ENCODE measurements around the gene ASAP3.

The ASAP3 gene

DNA sequence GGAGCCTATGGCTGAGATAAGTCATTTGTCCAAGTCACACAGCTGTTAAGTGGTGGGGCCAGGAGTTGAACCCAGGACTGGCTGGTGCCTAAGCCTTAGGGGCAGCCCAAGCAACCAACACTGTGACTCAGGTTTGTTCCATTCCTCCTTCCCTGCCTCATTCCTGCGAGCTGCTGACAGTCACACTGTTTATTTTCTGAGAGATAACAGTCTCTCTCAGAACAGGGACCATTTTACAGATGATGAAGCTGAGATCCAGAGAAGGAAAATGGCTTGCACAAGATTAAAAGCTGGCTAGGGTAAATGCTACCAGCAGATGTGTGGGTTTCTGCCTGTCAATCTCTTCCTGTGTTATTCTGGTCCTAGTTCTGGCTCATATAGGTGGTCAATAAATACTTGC lies 35.1 kb downstream of the ASAP3 start:
- no peak for DNase-seq

DNA sequence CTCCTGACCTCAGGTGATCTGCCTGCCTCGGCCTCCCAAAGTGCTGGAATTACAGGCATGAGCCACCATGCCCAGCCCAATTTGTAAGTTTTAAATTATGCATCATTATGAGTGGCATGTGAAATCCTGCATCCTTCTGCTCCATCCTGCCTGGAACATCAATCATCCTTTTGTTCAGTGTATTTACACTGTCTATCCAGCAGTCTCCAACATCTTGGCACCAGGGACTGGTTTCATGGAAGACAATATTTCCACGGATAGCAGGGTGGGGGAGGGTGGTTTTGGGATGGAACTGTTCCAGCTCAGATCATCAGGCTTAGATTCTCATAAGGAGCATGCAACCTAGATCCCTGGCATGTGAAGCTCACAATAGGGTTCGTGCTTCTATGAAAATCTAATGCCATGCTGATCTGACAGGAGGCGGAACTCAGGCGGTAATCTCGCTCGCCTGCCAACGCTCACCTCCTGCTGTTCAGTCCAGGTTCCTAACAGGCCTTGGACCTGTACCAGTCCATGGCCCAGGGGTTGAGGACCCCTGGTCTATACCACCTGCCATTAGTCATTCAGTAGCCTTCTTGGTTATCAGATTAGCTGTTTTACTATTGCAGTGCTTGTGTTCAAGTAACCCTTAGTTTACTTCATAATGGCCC lies 37.2 kb downstream of the ASAP3 start:
- DNase-seq = no peak

DNA sequence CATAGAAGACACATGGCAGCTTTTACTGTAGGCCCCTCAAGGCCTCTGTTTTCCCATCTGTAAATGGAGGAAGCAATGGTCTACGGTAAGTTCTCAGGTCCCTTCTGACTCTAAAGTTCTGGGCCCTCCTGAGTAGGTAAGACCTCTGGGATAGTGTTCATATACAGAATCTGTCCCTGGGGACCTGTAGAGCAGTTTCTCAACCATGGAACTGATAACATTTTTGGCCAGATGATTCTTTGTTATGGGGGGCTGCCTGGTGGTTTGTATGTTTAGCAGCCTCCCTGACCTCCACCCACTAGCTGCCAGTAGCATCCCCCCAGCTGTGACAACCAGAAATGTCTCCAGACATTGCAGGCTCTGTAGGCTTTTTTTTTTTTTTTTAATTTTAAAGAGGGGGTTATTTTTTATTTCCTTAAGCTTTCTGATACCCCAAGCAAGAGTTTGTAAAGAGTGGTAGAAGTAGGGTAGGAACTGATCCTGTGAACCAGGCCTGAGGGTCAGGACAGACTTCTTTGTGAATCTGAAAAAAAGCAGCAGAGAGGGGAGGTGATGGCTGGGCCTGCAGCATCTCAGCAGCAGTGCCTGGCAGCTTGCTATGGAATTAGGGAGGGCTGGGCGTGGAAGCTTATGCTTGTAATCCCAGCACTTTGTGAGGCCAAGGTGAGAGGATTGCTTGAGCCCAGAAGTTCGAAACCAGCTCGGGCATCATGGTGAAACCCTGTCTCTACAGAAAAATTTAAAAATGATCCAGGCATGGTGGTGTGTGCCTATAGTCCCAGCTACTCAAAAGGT lies 39.2 kb downstream of the ASAP3 start:
- DNase-seq = no peak

DNA sequence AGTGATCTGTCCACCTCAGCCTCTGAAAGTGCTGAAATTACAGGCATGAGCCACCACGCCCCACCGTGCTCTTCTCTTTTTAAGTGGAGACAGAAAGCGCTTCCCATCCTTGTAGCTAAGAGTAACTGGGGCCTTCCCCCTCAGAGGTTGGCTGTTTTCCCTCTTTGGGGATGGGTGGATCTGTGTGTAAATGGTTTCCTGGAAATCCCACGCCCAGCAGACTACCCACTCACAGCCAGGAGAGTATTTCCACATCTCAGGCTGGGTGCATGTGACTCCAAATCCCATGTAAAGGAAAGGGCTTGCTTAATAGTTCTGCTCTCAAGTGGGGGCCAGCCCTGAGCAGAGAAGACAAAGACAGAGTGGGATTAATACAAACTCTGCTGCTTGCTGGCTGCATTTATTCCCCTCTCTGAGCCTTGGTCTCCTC lies 39.9 kb downstream of the ASAP3 start:
- DNase-seq = peak; percentile 69

DNA sequence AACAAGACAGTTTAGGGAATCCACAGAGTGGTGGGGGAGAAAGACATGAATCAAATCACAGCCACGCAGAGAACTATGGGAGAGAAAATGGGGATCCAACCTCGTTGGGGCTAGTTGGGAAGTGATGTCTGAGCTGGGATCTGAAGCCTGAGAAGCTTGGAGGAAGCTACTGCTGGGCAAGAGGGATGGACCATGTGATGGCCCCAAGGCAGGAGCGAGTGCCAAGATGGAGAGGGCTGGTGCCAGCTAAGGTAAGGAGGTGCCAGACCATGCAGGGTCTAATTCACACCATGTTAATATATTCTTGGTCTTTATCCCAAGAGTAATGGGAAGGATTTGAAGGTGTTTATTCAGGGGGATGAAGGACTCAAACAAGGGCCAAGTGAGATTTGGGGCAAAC lies 41.2 kb downstream of the ASAP3 start:
- no peak for DNase-seq

DNA sequence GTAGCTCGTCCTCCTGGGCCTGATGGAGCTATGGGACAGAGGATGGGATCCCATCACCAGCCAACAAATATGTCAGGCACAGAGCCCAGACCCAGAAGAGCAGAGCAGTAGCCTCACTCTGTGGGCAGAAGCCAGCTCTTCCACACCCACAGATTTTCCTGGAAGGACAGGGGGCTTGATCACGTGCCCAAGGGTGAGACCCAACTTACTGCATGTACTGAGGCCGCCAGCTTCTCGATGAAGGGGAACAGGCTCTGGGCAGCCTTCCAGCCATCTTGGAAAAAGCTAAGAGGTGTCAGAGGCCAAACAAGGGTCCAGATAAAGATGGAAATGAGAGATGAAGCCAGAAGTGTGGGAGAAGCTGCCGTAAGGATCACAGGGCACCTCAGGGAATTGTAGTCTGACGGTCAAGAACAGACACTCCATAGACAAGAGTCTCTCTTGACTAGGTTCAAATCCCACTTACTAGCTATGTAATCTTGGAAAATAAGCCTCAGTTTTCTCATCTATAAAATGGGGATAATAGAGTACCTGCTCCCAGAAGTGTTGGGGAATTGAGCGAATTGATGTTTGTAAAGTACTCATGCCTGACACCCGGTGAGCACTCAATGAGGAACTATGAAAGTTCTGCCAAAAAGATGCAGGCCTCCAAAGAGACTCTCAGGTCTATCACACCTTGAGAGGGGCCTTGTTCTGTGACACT lies 42.4 kb downstream of the ASAP3 start:
- no peak for DNase-seq

DNA sequence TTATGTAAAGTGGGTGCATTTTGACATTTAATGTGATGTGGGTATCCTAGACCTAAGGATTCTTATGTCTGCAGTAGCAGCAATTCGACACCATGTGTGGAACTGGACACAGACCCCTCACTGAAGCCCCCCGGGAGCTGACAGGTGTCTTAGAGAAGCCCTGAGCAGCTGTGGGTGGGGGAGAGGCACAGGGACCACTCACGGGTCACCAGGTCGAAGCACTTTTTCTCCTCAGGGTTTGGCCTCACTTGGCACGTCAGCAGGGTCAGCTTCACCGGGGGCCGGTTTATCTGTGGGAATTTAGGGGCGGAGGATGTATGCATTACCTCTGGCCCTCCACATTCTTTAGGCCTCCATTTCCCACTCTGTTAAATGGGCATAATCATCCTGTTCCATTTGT lies 45.4 kb downstream of the ASAP3 start:
- no peak for DNase-seq

DNA sequence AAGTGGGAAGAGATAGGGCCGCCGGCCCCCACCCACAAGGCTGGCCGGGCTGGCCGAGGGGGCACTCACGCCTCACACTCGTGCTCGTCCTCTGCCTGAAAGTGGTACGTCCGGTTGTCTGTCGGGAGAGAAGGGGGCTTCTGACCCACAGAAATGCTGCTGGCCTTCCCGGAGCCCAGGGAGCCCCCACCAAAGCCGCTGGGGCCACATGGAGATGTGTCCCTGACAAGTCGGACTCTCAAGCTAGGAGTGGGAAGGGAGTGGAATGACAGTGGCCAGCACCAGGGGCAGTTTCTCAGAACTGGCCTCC lies 46.7 kb downstream of the ASAP3 start:
- no peak for DNase-seq

DNA sequence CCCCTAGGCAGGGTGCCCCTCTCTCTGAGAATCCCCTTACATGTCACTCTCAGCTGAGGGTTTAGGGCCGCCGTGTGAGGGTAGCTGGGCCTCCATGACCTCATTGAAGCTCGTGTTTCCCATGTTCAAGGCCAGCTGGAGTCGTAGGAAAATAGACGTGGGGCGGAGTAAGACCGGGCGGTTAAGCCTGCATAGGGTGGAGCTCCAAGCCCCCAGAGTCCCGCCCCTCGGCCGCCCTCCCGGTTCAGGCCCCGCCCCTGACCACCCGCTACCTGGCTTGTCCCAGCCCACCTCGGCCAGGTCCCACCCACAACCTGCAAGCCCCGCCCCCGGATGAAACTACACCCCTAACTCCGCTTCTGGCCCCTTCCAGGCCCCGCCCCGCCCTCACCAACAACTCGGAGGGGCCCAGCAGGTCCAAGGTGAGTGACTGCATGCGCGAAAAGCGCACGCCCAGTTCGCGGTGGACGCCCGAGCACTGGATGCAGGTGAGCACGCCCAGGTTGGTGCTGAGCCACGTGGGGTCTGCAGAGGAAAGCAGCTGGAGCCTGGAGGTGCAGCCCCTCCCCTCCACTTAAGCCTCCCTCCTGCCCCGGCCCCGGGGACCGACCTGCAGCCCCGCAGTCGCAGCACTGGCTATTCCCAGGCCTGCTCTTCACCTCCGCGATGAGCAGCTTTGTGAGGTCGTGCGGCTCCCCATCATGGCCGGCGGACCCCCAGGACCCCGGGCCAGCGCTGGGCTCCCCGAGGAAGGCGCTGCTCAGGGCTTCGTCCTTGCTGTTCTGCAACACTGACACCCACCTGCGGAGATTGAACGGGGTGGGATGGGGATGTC lies 47.2 kb downstream of the ASAP3 start:
- DNase-seq = no peak

DNA sequence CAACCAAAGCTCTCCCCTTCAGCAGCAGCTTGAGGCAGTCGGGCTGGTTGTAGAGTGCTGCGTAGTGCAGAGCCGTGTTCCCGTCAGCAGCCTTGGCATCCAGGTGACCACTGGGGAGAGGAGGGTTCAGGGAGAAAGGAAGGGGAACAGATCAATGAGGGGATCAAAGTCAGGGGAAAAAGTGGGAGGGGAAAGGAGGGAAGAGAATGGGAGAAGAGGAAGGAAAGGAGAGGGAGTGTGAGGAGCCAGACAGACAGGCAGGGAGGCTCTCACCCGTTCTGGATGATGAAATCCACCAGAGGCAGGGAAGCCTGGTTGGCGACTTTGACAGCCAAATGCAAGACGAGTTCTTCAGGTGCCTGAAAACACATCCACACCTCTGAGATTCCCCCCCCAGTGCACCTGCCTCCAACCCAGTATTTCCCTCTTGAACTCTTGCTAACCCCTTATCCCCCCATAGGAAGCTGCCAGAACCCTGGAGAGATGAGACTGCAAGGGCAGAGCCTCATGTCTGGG lies 49.7 kb downstream of the ASAP3 start:
- no peak for DNase-seq

DNA sequence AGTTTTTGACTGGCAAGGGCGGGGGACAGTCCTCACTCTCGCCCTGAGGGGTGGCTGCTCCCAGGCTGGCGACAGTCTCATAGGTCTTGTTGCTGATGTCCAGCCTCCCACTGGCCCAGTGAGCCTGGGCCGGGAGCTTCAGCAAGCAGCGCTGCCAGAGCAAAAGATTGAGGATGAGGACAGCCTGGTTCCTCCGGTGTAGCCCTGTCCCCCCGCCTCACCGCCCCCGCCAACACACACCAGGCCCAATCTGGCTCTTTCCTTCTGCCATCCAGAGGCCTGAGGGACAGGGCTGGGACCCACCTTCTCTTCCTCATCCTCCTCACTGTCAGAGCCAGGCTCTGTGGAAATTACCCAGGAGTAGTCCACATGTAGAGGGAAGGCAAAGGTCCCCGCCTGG lies 50.9 kb downstream of the ASAP3 start:
- no peak for DNase-seq

DNA sequence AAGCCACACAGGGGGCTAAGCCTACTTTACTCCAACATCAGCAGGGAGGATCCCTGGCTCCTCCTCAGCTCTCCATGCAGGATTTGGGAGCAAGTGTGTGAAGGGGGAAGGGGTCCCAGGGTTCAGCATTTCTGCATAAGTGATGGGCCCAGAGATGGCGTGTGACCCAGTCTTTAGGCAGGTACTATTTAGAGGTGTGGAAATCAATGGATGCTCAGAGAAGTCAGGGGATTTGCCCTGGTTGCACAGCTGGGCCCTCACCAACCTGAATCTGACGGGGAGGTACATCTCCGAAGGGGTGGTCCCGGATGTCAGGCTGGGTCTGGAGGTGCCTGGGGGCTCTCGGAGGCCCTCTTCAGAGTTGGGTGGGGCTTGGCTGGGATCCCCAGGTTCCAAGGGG lies 52.5 kb downstream of the ASAP3 start:
- DNase-seq = no peak

DNA sequence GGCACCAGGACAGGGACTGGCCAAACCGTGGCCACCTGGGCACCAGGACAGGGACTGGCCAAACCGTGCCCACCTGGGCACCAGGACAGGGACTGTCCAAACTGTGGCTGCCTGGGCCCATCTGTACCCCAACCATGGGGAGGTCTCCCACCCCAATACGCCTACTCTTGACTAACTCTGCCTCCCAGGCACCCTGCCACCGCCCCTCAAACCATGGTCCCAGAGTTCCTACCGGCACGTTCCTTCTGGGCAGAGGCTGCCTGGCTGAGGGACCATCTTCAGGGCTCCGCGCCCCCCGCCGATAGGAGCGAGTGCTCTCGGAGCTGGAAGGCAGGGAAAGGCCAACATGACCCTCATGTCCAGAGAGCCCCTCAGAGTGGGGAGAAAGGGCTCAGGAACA lies 53.2 kb downstream of the ASAP3 start:
- DNase-seq = no peak

DNA sequence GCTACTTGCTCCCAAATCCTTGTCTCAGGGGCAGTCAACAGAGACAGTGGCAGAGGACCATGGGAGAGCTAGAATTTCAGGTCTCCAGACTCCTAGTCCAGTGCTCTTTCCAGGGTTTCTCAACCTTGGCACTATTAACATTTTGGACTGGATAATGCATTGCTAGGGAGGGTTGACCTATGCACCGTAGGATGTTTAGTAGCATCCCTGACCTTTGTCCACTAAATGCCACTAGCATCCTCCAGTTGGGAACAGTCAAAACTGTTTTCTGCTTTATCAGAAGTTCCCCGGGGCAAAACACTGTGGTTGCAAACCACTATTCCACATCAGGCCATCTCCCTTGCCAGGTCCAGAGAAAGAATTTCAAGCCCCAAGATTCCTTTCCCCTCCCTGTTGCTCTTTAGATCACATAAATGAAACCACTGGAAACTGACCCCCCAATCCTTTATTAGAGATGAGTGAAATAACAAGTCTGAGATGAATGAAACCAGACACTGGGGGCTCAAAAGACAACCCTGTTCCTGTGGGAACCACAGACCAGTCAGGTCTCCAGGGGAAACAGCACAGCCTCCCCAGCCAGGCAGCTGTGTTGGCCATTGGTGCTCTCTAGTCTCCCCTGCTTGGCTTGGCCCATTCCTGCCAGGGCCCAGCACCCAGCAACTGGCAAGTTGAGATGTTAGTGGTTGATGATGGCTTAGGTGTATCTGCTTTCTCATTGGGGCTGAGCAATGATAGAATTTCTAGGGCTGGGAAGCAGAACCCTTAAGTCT lies 55.7 kb downstream of the ASAP3 start:
- DNase-seq = no peak

DNA sequence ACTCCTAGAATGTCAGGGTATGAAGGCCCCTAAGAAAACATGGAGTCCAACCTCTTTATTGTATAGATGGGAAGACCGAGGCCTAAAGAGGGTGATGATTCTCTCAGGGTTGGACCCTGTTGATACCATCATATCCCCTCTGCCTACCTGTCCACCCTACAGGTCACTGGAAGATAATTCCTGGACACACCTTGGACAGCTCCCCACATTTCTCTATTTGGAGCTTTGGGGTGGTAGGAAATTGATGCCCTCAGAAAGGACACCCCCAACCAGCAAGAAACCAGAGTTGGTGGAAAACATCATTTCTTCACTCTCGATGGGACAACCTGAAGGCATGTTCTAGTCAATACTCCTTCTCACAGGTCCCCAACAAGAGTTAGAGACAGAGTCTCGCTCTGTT lies 56.4 kb downstream of the ASAP3 start:
- no peak for DNase-seq

DNA sequence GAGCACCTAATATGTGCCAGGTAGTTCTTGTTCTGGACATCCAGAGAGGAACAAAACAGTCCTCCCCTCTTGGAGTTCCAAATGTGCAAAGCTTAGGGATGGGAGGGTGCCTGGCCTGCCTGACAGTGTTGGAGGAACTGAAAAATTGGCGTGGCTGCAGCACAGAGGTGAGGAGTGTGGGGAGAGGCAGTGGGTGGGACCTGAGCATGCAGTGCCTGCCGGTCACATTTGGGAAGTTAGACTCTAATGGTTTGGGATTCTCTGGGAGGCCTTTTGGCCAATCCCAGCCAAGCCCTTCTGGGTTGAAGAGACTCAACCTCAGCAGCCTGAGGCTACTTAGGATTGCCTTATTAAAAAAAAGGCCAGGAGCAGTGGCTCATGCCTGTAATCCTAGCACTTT lies 57.2 kb downstream of the ASAP3 start:
- DNase-seq = no peak

DNA sequence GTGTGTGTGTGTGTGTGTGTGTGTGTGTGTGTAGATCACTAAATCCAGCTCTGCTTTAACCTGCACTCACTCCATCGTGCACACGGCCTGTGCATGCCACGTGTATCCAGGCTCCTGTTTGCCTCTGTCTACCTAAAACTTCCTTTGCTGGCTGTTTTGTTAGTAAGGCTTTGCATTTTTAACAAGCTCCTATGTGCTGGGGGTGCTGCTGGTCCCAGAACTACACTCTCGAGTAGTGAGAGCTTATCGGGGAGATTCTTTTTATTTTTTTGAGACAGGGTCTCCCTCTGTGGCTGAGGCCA lies 58.8 kb downstream of the ASAP3 start:
- DNase-seq = no peak

DNA sequence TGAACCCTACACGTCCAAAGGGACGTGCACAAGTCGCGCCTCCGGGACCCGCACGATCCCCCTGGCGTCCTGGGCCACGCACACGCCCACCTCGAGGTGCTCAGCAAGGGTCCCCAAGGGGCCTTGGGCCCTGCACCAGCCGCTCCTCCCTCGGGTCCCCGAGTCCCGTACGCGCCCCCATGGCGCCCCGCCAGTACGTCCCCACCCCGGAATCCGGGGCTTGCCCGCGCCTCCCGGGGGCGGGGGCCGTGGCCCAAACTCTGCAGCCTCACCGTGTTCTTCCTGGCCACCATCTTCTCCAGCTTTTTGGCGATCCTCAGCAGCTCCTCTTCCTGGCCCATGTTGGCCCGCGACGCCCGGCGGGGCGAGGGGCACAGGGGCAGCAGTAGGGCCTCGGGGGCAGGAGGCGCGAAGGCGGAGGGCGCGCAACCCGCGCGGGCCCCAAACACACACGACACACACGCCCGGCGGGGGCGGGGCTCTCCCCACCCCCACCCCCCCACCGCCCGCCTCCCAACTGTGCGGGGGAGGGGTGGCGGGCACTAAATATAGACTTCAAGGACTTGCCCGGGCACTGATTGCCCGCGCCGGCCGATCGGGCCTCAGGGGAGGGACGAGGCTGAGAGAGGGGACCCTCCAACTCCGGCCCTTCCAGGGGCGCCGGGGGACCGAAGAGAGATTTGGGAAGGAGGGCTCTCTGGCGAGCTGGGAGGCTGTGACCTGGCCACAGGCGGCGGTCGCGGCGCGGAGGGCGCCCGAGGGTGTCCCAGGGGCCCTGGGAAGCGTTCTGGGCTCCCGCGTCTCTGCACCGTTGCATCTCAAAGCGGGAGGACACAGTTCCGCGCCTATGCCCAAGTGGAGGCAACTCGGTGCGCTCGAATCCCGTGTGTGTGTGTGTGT lies 59.4 kb downstream of the ASAP3 start, which contains the start of gene TCEA3:
TSS of gene TCEA3 (minus strand) at position 456 of the 900 bp plus-strand sequence. CDS start at position 341, 115 bp downstream.
- DNase-seq = peak; percentile 78

DNA sequence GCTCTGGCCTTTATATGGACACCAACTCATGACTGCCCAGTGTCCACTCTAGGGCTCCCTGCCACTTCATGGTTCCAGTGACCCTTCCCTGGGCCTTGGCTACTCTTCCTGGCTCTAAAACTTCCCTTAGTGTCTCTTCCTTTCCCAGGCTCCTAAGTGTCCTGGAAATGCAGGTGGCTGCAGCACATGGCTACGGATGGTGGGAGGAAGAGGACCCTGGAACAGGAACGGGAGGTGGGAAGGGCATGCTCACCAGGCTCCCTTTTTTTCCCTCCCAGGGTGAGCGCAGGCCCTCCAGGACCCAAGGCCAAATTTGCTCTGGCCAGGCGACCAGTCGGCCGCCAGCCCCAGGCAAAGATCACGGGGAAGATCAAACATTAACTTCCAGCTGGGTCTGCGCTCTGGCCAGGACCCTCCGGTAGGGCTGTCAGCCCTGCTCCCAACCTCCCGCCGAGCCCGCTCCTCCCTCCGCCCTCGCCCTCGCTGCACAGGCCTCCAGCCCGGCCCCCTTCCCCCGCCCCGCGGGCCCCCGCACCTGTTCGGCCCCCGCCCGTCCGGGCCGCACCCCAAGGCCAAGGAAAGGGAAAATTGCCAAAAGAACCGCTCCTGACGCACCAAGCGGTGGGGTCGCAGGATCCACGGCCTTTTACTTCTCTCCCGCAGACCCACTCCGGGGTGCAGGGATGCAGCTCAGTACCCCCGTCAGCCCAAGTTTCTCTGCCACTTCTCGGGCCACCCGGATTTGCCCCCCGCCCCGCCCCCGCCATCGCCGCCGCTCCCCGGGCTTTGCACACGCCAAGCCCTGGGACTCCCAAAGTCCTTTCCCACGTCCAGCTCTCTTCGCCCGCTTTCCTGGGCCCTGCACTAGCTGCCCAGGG lies 60.3 kb downstream of the ASAP3 start:
- peak; percentile 63 for DNase-seq

DNA sequence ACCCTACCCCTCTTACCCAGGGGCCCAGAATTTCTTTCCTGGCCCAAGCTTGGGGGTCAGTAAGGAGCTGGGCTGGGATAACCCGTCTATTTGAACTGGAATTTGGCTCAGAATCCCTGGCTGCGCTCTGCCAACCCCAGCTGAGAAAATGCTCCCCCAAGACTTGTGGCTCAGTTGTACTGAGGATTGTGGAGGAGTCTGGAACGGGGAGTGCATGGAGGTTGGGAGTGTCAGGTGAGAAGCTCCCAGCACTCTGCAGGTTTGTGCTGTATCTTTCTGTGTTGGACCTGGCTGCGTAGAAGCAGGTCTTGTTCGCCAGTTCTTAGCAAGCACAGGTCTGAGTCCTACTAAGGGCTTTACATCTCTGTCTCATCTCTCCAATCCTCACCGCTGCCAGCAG lies 61.0 kb downstream of the ASAP3 start:
- DNase-seq = no peak

Measured in left hindlimb (tissue), 1 donor.